Measurements from ENCODE around the gene MICAL2.

- TF ChIP-seq ZFP3 (CRISPR knock-in tag; IDR thresholded peaks at IDR 0.05) (no peak), ZC3H10 (CRISPR knock-in tag; IDR thresholded peaks at IDR 0.05) (no peak), OSR1 (CRISPR knock-in tag; IDR thresholded peaks at IDR 0.05) (no peak)
Measured at GRCh38 chr11:12108875-12109453, 1.4 kb upstream of the MICAL2 start.
